HepG2 (cell line): ENCODE measurements around the gene NIPSNAP3A. TPM values are rescaled to one million over a fixed set of nuclear protein-coding genes. Genes with fewer than 3 reads are reported as not detected.

ENCODE experiments used
- ATAC-seq: fragments of 200-7000 bp; cut with Tn5 transposase; 3 replicates; pipeline ENCODE4 v1.9.1; 2020; ENCODE audit warnings: mild to moderate bottlenecking, moderate library complexity
- BruUV-seq: library from RNA; stranded (reverse); fragments of 400-500 nt; replicated peaks from 2 replicates; lab custom pipeline; 2021; lab: Mats Ljungman, UMichigan
- CTCF ChIA-PET: fragments of 300-600 bp; formaldehyde crosslinking; extraction: SDS; loops from one replicate; lab custom pipeline; 2021; ENCODE audit warnings: low total read pairs, inconsistent platforms, low intra/inter-chr PET ratio; lab: Yijun Ruan, JAX
- POLR2A ChIA-PET: fragments of 350-600 bp; sonication (Branson Sonifier 250); formaldehyde crosslinking; loops from one replicate; lab custom pipeline; 2020; ENCODE audit warnings: antibody characterized with exemption, inconsistent platforms; lab: Yijun Ruan, JAX
- DNase-seq: peaks from one replicate; pipeline ENCODE4 v3.0.0-alpha.2; 2015; ENCODE audit warnings: low spot score
- FAIRE-seq: peaks from 3 replicates; lab custom pipeline; 2011; peaks lifted over from hg19 to GRCh38; lab: Jason Lieb, UNC
- H2AFZ ChIP-seq: one replicate; pipeline ENCODE4 v1.6.1; 2011; ENCODE audit warnings: low read length, inconsistent platforms
- H3K27ac ChIP-seq: fragments of 300-600 bp; 3 replicates; pipeline ENCODE4 v1.8.0; 2011; ENCODE audit warnings: mixed run types, mild to moderate bottlenecking, mixed read lengths, low read length, inconsistent platforms; ENCODE audit not compliant: insufficient read depth; ENCODE audit errors: extremely low read length
- H3K27me3 ChIP-seq, 2 experiments: fragments of 200-600 bp in 1 of 2; 2 replicates in 1 of 2; 3 replicates in 1 of 2; pipeline versions ENCODE4 v1.6.0 to v1.8.0; 2011; ENCODE audit warnings: low read length in 2 of 2, mild to moderate bottlenecking in 2 of 2, moderate library complexity in 2 of 2, inconsistent platforms in 1 of 2; ENCODE audit not compliant: insufficient read depth in 2 of 2, control insufficient read depth in 1 of 2
- H3K36me3 ChIP-seq, 2 experiments: fragments of 200-600 bp in 1 of 2; replicated peaks in 1 of 2; 2 replicates in 1 of 2; 3 replicates in 1 of 2; pipeline versions ENCODE4 v1.5.1 to v1.8.0; 2011; ENCODE audit warnings: low read length in 2 of 2, inconsistent platforms in 1 of 2; ENCODE audit not compliant: insufficient read depth in 2 of 2, control insufficient read depth in 1 of 2
- H3K4me1 ChIP-seq: 2 replicates; pipeline ENCODE4 v1.5.1; 2012; ENCODE audit warnings: low read length, inconsistent platforms; ENCODE audit not compliant: insufficient read depth
- H3K4me2 ChIP-seq: 2 replicates; pipeline ENCODE4 v1.6.0; 2011; ENCODE audit warnings: low read depth, low read length, inconsistent platforms
- H3K4me3 ChIP-seq, 3 experiments: fragments of 200-600 bp in 1 of 3; sonication (generic), shearing (Covaris generic) in 1 of 3; replicated peaks in 1 of 3; 2 replicates each; pipeline ENCODE4 v1.5.1; 2011 to 2016; ENCODE audit warnings: low read length in 3 of 3, inconsistent platforms in 2 of 3, low read depth in 2 of 3, mild to moderate bottlenecking in 2 of 3, control low read depth in 1 of 3, mixed read lengths in 1 of 3; ENCODE audit not compliant: insufficient read depth in 1 of 3
- H3K79me2 ChIP-seq: one replicate; pipeline ENCODE4 v1.6.1; 2011; ENCODE audit warnings: low read length, inconsistent platforms; ENCODE audit not compliant: insufficient read depth
- H3K9ac ChIP-seq: 2 replicates; pipeline ENCODE4 v1.6.0; 2011; ENCODE audit warnings: mild to moderate bottlenecking, low read depth, low read length, inconsistent platforms; ENCODE audit not compliant: insufficient read depth
- H3K9me3 ChIP-seq: 2 replicates; pipeline ENCODE4 v1.5.1; 2012; ENCODE audit warnings: mild to moderate bottlenecking, low read length
- H4K20me1 ChIP-seq: 2 replicates; pipeline ENCODE4 v1.6.0; 2011; ENCODE audit warnings: inconsistent platforms, mild to moderate bottlenecking, low read length, moderate library complexity; ENCODE audit not compliant: insufficient read depth
- CEBPG ChIP-seq: IDR thresholded peaks from 2 replicates; pipeline ENCODE4 v1.6.1; 2016
- FOXK2 ChIP-seq: fragments of 450-650 bp; IDR thresholded peaks from 2 replicates; pipeline ENCODE4 v1.6.1; 2016
- IRX3 ChIP-seq: sonication (generic); formaldehyde crosslinking; IDR thresholded peaks from 2 replicates; pipeline ENCODE4 v1.8.1; 2023; ENCODE audit warnings: mild to moderate bottlenecking, low read depth, missing genetic modification reagents, borderline replicate concordance
- NPAS2 ChIP-seq: sonication (generic); formaldehyde crosslinking; IDR thresholded peaks from 2 replicates; pipeline ENCODE4 v1.8.0; 2022; ENCODE audit warnings: mild to moderate bottlenecking, missing genetic modification reagents, borderline replicate concordance
- TIGD3 ChIP-seq: sonication (generic); formaldehyde crosslinking; IDR thresholded peaks from 2 replicates; pipeline ENCODE4 v1.5.1; 2020; ENCODE audit warnings: mild to moderate bottlenecking, missing genetic modification reagents, borderline replicate concordance
- XRCC5 ChIP-seq: fragments of 200-400 bp; formaldehyde crosslinking; optimal IDR thresholded peaks from 2 replicates; pipeline ENCODE3; 2017; ENCODE audit warnings: mild to moderate bottlenecking, low read length
- ZBTB42 ChIP-seq: sonication (generic); formaldehyde crosslinking; IDR thresholded peaks from 2 replicates; pipeline ENCODE4 v1.5.0; 2020; ENCODE audit warnings: mild to moderate bottlenecking, missing genetic modification reagents
- ZFX ChIP-seq: sonication (generic); formaldehyde crosslinking; IDR thresholded peaks from 2 replicates; pipeline ENCODE4 v1.4.0; 2020; ENCODE audit warnings: mild to moderate bottlenecking, low read depth, missing genetic modification reagents, moderate library complexity
- ZNF607 ChIP-seq: sonication (generic); formaldehyde crosslinking; IDR thresholded peaks from 2 replicates; pipeline ENCODE4 v1.5.1; 2020; ENCODE audit warnings: missing genetic modification reagents, mild to moderate bottlenecking, borderline replicate concordance
- WGBS: methylation state at CpG from one replicate; pipeline ENCODE4 v1.1.6; 2017; ENCODE audit warnings: low lambda C conversion rate; 5-methylcytosine and 5-hydroxymethylcytosine counted together
- in situ Hi-C: cut with HindIII; loops from 2 replicates; pipeline ENCODE4 v1.10.0; 2017; ENCODE audit warnings: low pct_unique_long_range_greater_than_20kb; ENCODE audit not compliant: extremely low pct_ligation_motif_present
- intact Hi-C: fragments of 100-400 bp; cut with micrococcal nuclease; formaldehyde crosslinking; loops from one replicate; pipeline ENCODE4 v1.10.0; 2022; ENCODE audit not compliant: unreplicated experiment
- polyA plus RNA-seq, 8 experiments: library from polyadenylated mRNA; depleted of rRNA in 3 of 8; stranded (reverse) in 7 of 8; unstranded in 1 of 8; fragments of >200 nt; fragmentation: Illumina TruSeq in 4 of 8; extraction: Trizol in 4 of 8; gene quantifications; 2 replicates each; pipeline versions ENCODE4 v1.2.1 to v1.2.3, GENCODE V29; 2011 to 2016; ENCODE audit warnings: low read depth in 4 of 8, missing spikeins in 1 of 8, mixed read lengths in 1 of 8; ENCODE audit not compliant: insufficient read depth in 1 of 8
- total RNA-seq, 5 experiments: library from RNA; depleted of rRNA; stranded (reverse); fragments of >200 nt; fragmentation: Illumina TruSeq; extraction: Trizol; gene quantifications; 2 replicates each; pipeline ENCODE4 v1.2.3, GENCODE V29; 2016; ENCODE audit warnings: low read depth in 1 of 5

Gene NIPSNAP3A
- total and polyA plus RNA-seq, 2 of the 13 experiments (the other 11 are each of a cell fraction or from before 2014, with no cell fraction given) = 13.7 to 14.6 TPM

- TF ChIP-seq ZFX (CRISPR knock-in tag) = no peak
- TF ChIP-seq ZBTB42 (CRISPR knock-in tag) = no peak
These were observed 1.6 kb upstream of the NIPSNAP3A start (continued) for GRCh38 chr9:104745852-104746251.

- in situ Hi-C loops = no loop called here
- H3K9me3 ChIP-seq = no peaks in the 10 kb centered on the region
- H3K4me2 ChIP-seq = peak overlapping the region; percentile 87; the same call in 1 of the 2 replicates
- H3K9ac ChIP-seq = no peak overlapping the region
- H3K4me3 ChIP-seq = no peak overlapping the region
- peaks cover 19% of the 10 kb centered on the region for H3K4me1 ChIP-seq
- 35% methylated on average over 2 of the region's 2 CpGs for WGBS
- BruUV-seq = no TSS peak
- TF ChIP-seq ZNF607 (CRISPR knock-in tag) (no peak), CEBPG (CRISPR knock-in tag) (no peak), XRCC5 (no peak), IRX3 (CRISPR knock-in tag) (no peak), NPAS2 (no peak), TIGD3 (CRISPR knock-in tag) (no peak), FOXK2 (no peak)
- FAIRE-seq (no peak), DNase-seq (no peak), ATAC-seq (no peak)
- intact Hi-C loops = loop anchor here (5.0 kb wide), 1 partner anchor 654 kb away; the partner anchor contains the start of gene SMC2
- no peaks in the 10 kb centered on the region for H3K79me2 ChIP-seq
- no peak overlapping the region for H2AFZ ChIP-seq
- ChIA-PET POLR2A (no interaction called here), CTCF (no interaction called here)
- no peak overlapping the region for H3K27ac ChIP-seq
- H3K27me3 ChIP-seq = no peaks in the 10 kb centered on the region
- H4K20me1 ChIP-seq = no peaks in the 10 kb centered on the region
- H3K36me3 ChIP-seq = no peaks in the 10 kb centered on the region
These were observed 1.2 kb upstream of the NIPSNAP3A start for GRCh38 chr9:104746285-104746684.
